ENCODE results near the gene PRSS35.

GRCh38 chr6:83546636-83547035, 34.3 kb downstream of the PRSS35 start:
- TF ChIP-seq POLR2A (IDR thresholded peaks at IDR 0.05; ENCODE audit: low read depth, low read length) = no peak
- no peak for TF ChIP-seq POLR2AphosphoS5 (IDR thresholded peaks at IDR 0.05; ENCODE audit: low read depth, low read length)
- no peak for TF ChIP-seq TAF1 (IDR thresholded peaks at IDR 0.05; ENCODE audit: borderline replicate concordance, low read depth, low read length)
